Stomach (tissue), 4 donors: ENCODE data around the gene DCP2.

ENCODE experiments used
- CTCF ChIP-seq, 7 experiments: fragments of 450-650 bp in 4 of 7; fragments of 200-600 bp in 3 of 7; sonication (generic) in 3 of 7; IDR thresholded peaks; one replicate each; pipeline ENCODE4 v1.5.1; 2016 to 2019; ENCODE audit warnings: antibody characterized with exemption in 7 of 7, control low read depth in 2 of 7, mild to moderate bottlenecking in 1 of 7
- POLR2A ChIP-seq, 4 donors: fragments of 450-650 bp; IDR thresholded peaks; one replicate each; pipeline ENCODE4 v1.6.1; 2016; ENCODE audit warnings: antibody characterized with exemption in 4 of 4, control low read depth in 2 of 4, mild to moderate bottlenecking in 1 of 4, moderate library complexity in 1 of 4

- no peak for TF ChIP-seq CTCF (IDR thresholded peaks at IDR 0.05)
- TF ChIP-seq POLR2A (IDR thresholded peaks at IDR 0.05): no peak
Measured at GRCh38 chr5:112956606-112957005, 20.0 kb upstream of the DCP2 start.
